Stimulated activated naive CD8-positive, alpha-beta T cell treated with anti-CD3 and anti-CD28 coated beads, Interleukin-15, Interleukin-2, amounts not matched to agents 100 U/mL and 50 U/mL, for 24 hours (primary cell): ENCODE measurements around the gene SEL1L2.

Experiments used
- ATAC-seq: fragments of 150-1000 bp; cut with Tn5 transposase; one replicate; pipeline ENCODE4 v1.10.0; 2021
- DNase-seq: peaks from one replicate; pipeline ENCODE4 v3.0.0; 2021

Gene SEL1L2

DNA sequence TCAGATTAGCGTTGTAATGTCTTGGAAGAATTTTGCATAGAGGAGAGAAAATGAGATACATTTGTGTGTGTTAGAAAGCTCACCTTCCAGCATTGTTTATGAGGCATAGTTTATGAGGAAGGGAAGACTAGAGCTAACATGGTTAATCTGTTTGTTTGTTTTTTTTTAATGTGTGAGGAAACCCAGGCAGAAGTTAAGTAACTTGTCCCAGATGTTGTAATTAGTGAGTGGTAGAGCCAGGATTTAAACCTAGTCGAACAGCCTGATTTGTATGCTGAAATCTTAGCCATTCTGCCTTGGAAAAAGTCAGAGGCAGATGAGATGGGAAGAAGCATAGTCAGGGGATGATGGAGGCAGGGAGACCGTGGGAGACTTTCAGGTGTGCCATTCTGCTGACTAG is 176.5 kb downstream of the SEL1L2 start:
- no peak for DNase-seq
- ATAC-seq: no peak

DNA sequence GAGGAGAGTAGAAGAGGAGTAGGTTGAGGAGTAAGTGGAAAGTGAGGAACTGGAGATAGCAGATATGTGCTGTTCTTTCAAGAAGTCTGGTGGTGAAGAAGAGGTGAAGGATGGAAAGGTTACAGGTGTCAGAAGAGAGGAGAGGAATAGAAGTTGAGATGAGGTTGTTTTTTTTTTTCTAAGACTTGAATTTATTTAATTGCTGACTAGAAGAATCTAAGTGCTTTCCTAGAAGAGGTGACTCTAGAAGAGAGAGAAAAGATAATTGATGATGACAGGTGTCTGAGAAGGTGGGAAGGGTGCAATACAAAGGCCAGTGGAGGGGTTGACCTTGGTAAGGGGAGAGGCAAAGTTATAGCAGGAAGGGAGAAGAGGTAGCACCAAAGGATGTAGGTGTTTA is 180.0 kb downstream of the SEL1L2 start:
- ATAC-seq: no peak
- no peak for DNase-seq

DNA sequence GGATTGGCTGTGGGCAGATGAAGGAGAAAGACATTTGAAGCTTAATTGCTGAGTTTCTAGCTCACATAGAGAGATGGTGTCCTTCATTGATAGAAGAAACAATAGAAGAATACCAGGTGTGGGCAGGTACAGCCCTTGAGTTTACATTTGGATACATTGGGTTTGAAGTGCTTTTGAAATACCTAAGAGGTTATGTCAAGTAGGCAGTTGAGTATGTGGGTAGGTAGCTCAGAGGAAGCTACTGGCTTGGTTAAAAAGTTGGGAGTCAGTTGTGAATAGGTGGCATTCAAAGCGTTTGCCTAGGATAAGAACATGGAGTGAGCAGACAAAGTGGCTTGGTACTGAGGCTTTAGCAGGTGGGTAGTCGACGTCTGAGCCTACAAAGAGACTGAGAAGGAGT is 180.6 kb downstream of the SEL1L2 start:
- DNase-seq (no peak), ATAC-seq (no peak)

DNA sequence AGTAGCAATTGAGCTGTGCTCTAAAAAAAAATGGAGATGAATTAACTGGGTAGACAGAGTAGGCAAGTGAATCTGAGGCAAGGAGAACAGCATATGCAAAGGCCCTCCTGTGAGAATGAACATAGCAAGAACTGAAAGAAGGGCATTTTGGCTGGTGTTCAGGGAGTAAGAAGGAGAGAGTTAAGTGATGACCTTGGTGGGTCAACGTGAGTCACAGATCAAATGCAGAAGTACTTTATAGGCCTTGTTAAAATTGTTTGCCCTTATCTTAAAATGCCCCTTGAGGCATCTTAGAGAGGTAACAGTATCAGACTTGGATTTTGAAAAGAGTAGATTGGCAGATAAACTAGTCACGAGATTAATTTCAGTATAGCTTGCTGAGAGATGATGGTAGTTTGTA is 181.0 kb downstream of the SEL1L2 start:
- DNase-seq (no peak), ATAC-seq (no peak)

DNA sequence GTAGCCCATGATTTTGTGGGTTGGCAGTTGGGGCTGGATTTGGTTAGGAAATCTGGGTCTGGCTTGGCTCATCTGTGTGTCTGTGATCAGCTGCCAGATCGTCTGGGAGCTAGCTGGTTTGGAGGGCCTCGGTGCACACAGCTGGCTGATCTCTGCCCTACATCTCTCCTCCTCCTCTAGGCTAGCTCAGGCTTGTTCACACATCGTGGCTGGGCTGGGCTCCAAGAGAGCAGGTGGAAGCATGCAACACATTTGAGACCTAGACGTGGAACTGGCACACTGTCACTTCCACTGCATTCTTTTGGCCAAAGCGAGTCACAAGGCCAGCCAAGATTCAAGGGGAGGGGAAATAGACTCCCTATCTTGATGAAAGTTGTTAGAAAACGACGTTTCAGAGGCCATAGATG is 189.7 kb downstream of the SEL1L2 start:
- no peak for ATAC-seq

DNA sequence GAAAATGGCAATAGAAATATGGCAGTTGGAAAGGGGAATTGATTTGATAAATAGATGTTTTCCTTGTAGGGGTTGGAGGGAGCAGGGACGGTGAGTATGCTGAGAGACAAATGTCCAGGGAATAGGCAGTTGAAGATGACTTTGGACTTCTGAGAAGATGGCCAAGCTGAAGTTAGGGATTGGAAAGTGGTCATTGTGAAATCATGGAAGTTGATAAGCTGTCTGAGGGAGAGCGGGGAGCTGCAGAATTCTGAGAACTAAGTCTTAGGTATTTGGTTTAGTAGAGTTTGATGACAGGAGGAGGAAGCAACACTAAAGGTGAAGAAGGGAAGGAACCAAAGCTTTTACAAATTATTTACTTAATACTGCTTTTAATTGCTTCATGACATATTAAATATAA is 190.4 kb downstream of the SEL1L2 start:
- DNase-seq (no peak), ATAC-seq (no peak)

More for the DNA sequence above, 189.7 kb downstream of the SEL1L2 start:
- DNase-seq: no peak
